SHP77 treated with DMSO at 0.1 percent for 48 hours (cell line): Measurements from ENCODE around the gene TNFRSF18.
A peak's percentile ranks its signal among the peaks of the same experiment; 100 is the strongest.

ENCODE experiments used
- DNase-seq: peaks from one replicate; lab custom pipeline; 2025; lab: John Stamatoyannopoulos, UW

TNFRSF18 gene

DNA sequence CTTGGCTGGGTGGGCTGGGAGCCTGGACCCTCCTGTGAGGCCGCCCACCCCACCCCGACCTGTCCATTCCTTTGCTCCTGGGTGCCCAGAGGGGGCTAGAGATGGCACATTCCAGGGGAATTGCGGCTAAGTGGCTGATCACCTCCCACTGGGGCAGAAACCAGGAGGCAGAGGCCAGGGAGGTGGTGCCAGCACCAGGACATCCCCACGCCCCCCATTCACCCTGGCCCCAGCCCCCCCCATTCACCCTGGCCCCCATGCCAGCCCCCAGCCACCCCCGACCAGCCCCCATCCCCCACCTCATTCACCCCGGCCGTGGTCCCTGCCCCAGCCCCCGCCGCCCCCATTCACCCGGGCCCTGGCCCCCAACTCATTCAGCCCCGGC lies 33.9 kb upstream of the TNFRSF18 start:
- no peak for DNase-seq

DNA sequence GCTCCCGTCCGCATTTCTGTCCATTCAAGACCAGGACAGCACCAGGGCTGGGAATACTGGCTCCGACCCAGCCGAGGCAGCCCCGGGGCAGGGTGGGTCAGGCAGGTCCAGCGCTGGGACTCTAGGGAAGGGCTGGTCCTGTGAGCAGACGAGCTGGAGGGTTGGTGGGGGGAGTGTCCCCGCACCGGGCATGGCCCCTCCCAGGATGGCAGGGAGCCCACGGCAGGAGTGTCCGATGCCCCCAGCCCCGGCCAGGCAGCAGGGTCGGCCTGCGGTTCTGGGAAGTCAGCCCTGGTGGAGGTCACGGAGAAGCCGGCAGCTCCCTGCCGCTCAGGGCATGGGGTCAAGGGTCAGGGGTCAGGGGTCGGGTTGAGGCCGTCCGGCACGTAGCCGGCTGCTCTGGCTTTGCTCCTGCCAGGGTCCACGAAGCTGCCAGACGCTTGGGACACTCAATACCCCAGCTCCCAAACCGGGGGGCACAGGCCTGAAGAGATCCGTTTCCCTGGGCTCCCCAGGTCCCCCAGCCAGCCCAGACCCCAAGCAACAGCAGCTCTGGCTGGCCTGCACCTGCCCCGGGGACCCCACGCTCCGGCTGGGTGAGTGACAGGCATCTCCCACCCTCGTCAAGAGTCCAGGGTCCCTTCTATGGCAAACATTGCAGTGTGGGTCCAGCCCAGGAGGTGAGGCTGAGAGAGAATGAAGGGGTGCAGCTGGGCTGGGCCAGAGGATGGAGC lies 33.4 kb upstream of the TNFRSF18 start:
- DNase-seq, result no peak

- no peak for DNase-seq
Measured at GRCh38 chr1:1239227-1239613, 32.8 kb upstream of the TNFRSF18 start.

DNA sequence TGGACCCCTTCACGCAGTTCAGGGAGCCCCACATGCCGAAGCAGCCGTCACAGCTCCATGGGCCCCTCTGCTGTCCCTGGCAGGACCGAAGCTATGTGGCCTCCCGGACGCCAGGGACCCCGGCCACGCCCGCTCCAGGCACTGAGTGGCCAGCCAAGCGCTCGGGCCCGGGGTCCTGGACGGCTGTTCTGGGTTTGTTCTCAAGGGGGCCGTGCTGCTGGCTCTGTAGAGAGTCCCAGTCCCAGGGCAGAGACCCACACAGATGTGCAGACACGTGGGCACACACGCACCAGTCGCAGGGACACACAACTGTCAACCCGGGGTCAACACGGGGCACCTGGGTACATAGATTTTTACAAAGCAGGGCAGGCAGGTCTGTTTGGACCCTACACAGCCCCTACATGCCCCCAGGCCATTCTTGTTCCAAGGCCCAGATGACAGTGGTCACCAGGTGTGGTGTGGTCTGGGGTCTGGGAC lies 32.3 kb upstream of the TNFRSF18 start:
- no peak for DNase-seq

- no peak for DNase-seq
Measured at GRCh38 chr1:1237874-1238701, 31.7 kb upstream of the TNFRSF18 start.

DNA sequence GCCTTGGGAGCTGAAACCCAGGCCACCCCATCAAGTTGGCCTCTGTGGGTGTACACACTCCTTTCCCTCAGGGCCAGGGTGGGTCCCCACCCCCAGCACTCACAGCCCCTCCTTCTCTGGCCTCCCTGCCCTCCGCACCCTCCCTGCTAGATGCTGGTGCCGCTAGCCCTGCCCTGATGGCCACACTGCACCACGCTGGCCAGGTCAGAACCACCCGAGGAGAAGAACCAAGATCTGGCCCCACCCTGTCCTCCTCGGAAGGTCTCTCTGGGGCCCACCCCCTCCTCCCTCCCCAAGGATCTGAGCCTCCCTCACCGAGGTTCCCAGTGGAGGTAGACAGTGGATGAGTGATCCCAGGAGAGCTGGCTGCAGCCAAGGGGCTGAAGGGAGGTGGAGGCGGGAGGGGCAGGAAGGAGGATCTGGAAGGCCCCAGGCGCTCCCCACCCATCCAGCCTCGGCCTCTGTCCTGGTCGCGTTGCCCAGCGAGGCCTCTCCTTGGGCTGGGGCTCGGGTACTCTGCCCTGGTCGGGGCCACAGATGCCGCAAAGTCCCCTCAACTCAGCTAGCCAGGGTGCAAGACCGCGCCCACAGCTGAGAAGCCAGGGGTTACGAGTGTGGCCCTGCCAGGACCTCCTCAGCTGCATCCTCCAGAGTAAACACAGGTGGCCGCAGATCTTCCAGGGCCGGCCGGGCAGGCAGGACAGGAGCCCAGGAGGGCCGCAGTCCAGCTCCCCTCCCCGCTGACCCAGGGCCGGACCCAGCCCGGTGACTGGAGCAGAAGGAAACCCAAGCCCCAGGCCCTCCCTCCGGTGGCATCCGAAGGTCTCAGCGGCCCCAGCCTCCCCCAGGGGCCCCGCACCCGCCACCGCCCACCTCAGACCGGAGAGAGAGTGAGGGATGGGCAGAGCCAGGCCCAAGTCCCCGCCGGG lies 30.8 kb upstream of the TNFRSF18 start:
- DNase-seq, result no peak

- DNase-seq, result no peak
Measured at GRCh38 chr1:1236176-1236763, 29.9 kb upstream of the TNFRSF18 start.

- no peak for DNase-seq
Measured at GRCh38 chr1:1235016-1235744, 28.8 kb upstream of the TNFRSF18 start.

DNA sequence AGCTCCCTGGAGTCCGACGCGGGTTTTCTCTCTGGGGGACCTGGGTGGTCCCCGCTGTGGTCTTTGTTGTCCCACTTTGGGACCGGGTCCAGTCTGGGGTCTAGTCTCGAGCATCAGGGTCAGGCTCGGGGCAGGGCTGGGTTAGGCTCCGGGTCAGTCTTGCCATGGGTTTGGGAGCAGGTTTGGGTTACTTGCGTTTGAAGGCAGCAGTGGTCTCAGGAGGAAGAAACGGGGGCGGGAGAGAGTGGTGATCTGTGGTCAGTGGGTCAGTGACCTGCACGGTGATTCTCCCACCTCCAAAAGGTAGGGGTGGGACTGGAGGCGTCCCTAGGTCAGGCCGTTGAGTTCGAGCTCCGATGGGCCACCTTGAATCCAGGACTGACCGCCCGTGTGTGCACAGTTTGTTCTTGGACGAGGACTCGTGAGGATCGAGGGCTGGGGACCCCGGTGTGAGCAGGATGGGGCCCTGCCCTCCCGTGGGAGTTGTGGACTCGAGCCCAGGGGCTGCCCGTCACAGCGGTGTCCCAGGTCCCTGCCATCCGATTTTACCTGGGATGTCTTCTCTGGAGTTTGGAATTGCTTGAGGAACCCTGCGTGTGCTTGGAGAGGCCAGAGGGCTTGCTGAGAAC lies 27.9 kb upstream of the TNFRSF18 start:
- no peak for DNase-seq

GRCh38 chr1:1233567-1233892 lies 27.1 kb upstream of the TNFRSF18 start:
- DNase-seq, result no peak

GRCh38 chr1:1232796-1233566 lies 26.6 kb upstream of the TNFRSF18 start:
- DNase-seq, result no peak

DNA sequence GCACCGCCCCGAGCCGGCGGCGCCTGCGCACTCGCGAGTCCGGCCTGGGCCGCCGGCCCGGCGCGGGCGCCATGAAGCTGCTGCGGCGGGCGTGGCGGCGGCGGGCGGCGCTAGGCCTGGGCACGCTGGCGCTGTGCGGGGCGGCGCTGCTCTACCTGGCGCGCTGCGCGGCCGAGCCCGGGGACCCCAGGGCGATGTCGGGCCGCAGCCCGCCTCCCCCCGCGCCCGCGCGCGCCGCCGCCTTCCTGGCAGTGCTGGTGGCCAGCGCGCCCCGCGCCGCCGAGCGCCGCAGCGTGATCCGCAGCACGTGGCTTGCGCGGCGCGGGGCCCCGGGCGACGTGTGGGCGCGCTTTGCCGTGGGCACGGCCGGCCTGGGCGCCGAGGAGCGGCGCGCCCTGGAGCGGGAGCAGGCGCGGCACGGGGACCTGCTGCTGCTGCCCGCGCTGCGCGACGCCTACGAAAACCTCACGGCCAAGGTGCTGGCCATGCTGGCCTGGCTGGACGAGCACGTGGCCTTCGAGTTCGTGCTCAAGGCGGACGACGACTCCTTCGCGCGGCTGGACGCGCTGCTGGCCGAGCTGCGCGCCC lies 25.9 kb upstream of the TNFRSF18 start, which contains the start of gene B3GALT6:
Gene B3GALT6 (plus strand): TSS at position 30 of the 588 bp plus-strand sequence. CDS start 42 bp downstream, at position 72.
- no peak for DNase-seq

DNA sequence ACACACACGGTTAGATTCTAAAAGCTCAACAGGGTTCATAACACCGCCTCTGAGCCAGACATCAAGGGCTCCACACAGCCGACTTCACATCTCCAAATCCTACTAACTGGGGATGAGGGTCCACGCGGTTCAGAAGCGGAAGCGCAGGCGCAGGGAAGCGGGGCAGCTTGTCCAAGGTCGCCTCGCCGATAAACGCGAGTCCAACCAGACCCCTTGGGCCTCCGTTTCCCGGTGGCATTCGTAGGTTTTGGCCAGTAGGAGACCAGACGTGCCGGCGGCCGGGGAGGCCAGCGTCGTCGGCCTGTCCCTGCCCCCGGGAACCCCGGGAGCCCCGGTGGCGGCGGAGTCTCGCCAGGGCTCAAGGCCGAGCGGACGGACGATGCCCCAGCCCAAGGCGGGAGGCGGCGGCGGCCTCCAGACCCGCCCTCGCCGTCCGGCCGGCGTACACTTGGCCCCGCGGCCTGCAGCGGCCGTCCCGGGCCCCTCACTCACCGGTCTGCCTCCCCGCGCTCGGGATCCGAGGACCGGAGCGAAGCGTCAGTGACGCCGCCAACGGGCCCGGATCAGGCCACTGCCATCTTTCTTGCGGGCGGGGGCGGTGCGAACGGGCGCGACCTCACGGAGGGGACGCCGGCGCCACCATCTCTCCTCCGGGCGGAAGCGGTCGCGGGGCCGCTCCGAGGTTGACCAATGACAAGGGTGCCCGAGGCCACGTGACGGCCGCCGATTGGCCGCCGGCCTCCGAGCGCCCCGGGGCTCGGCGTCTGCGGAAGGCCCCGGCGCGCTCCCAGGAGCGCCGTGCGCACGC lies 25.2 kb upstream of the TNFRSF18 start, which contains the start of gene SDF4:
Gene SDF4 (minus strand): TSS at position 602 of the 808 bp plus-strand sequence. CDS start 3,229 bp downstream, outside the sequence.
- peak; percentile 89 for DNase-seq

DNA sequence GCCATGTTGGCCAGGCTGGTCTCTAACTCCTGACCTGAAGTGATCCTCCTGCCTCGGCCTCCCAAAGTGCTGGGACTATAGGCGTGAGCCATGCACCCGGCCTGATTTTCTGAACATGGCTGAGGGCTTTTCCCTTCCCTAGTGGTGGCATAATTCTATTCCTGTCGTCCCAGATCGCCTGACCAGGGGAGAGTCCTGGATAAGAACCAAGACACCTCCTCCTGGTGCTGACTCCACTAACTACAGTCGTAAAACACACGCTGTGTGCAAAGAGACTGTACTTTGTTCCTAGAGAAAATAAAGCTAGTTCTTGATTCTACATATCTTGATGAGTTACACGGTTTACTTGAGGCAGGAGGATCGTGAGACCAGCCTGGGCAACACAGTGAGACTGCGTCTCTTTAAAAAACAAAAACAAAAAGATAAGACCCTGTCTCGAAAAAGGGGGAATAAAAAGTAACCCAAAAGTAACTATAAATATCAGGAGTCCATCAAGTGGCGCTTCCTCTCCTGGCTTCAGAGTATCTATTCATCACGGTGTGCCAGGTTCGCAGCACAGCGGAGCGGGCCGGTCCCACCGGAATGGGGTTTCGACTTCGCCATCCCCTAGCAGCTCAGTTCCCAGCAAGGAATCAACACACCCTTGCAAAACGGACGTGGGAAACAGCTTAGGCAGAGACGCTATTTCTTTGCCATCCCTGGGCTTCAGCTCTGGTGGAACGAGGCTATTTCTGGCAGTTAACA lies 24.4 kb upstream of the TNFRSF18 start:
- no peak for DNase-seq

GRCh38 chr1:1229770-1230169 lies 23.4 kb upstream of the TNFRSF18 start:
- no peak for DNase-seq

GRCh38 chr1:1228596-1229321 lies 22.4 kb upstream of the TNFRSF18 start:
- DNase-seq, result no peak

DNA sequence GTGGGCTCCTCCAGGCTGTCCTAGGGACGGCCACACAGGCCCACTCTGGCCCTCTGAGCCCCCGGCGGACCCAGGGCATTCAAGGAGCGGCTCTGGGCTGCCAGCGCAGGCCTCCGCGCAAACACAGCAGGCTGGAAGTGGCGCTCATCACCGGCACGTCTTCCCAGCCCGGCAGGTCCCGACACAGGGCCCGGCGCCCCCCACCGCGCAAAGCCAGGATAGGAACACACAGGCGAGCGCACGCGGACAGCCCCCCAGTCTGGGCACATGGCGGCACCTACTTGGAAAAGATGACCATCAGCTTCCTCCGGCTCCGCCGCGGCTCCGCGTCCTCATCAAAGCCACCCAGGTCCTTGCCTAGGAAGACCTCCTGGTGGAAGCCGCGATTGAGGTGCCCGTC lies 21.8 kb upstream of the TNFRSF18 start:
- no peak for DNase-seq
